ENCODE results near the gene QRFP.

DNA sequence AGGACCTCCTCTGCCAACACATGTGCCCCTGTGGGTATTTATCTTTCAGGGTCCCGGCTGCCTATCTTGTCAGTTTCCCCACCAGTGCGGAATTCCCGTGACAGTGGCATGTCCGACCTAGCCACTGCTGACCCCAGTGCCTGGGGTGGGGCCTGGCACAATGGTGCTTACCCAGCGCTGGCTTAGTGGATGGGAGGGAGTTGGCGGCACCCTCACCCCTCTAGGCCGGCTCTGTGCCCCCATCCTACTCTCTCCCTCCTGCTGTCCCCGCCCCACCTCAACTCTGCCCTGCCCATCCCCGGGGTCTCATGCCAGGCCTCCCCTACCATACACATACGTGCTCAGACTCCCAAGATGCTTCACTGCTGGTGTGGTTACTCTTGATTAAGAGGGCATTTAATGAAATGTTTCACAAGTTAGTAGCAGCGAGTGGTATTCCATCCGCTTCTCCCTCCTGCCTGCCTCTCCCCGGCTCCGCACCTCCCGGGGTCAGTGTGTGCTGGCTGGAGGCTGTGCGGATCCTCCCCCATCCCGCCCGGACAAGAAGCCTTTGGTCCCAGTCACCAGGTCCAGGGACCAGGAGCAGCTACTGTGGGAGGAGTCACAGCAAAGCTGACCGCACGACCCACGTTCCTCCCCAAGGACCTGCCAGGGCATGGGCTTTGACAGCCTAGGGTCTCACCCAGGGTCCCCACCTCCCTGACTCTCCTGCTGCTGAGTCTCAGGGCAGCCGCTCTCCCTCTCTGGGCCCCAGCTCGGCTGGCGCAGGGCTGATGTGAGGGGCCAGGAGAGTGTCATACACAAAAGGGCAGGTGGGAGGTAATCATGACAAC, 9.5 kb upstream of the QRFP start:
- TF ChIP-seq CTCF (optimal IDR thresholded peaks at IDR 0.05 in 1 of 3, IDR thresholded peaks at IDR 0.05 in 1 of 3, conservative IDR thresholded peaks at IDR 0.05 in 1 of 3; ENCODE audit: extremely low read depth in 1 of 3, insufficient read depth in 2 of 3, low read length in 3 of 3) (no peak), EZH2 (IDR thresholded peaks at IDR 0.05; ENCODE audit: low read length) (no peak)
